Measurements from ENCODE around the gene RPS6KA5. TPM values are rescaled to one million over a fixed set of nuclear protein-coding genes. Genes with fewer than 3 reads are reported as not detected.

The RPS6KA5 gene
- total and polyA plus RNA-seq, 9 of the 15 experiments (the other 6 are each of a cell fraction or from before 2014, with no cell fraction given) = 0.88 to 7.7 (median 4.7) TPM

DNA sequence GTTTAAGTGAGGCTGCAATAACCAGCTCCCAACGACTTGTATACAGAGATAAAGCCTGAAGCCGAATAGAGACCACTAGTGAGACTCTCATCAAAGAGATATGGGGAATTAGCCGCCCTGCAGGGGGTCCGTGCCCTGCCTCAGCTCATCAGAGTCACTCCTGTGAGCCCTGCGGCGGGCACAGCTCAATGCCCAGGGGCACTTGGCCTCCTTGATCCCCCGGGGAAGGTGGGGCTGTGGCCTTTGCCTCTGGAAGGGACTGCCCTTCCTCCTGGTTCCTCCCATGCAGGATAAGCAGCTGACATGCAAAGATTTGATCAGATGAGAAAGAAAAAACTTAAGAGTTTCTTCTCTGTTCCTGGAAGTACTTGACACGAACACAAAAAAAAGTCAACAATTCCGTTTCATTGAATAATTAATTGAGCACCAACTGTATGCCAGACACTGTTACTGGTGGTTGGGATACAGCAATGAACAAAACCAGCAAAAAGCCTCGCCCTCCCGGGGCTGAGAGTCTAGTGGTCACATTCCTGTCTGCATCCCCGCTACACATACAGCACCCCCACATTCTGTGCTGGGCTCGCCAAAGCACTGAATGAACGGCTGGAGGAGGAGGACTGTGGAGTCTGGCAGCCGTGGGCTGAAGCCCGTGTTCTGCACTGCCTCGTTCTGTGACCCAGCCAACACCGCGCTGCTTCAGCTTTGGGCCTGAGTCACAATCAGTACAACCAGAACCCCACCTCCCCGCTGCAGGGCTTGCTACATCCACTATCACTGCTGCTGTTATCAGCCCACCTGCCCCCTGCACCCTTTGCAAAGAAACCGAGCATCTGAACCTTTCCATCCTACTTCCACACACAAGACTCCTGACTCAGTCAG lies 254.5 kb downstream of the RPS6KA5 start (continued):
- TF ChIP-seq TEAD1 (CRISPR knock-in tag; IDR thresholded peaks at IDR 0.05) (no peak), C11orf30 (IDR thresholded peaks at IDR 0.05; ENCODE audit: low read depth) (no peak), ZNF133 (CRISPR knock-in tag; IDR thresholded peaks at IDR 0.05) (no peak), E2F3 (CRISPR knock-in tag; IDR thresholded peaks at IDR 0.05) (no peak), ZNF780A (CRISPR knock-in tag; IDR thresholded peaks at IDR 0.05) (no peak), HIVEP1 (CRISPR knock-in tag; IDR thresholded peaks at IDR 0.05) (no peak), HMG20A (CRISPR knock-in tag; conservative IDR thresholded peaks at IDR 0.05) (no peak), NCOR1 (IDR thresholded peaks at IDR 0.05) (peak; percentile 60), TBL1XR1 (IDR thresholded peaks at IDR 0.05; ENCODE audit: low read length in 2 of 2) (no peak), MEF2A (IDR thresholded peaks at IDR 0.05; ENCODE audit: control insufficient read depth, low read depth, low read length) (no peak), NFIC (IDR thresholded peaks at IDR 0.05) (peak; percentile 45; the same call in 1 of the 2 replicates), SMAD4 (CRISPR knock-in tag; conservative IDR thresholded peaks at IDR 0.05) (0 out of 2 replicates have a peak, but pooled peaks have one; percentile 22), RBM39 (optimal IDR thresholded peaks at IDR 0.05; ENCODE audit: low read depth, low read length) (no peak), HSF4 (CRISPR knock-in tag; IDR thresholded peaks at IDR 0.05; ENCODE audit: borderline replicate concordance) (no peak), SP1 (CRISPR knock-in tag; IDR thresholded peaks at IDR 0.05) (no peak)
- TF ChIP-seq, protein P1, sequence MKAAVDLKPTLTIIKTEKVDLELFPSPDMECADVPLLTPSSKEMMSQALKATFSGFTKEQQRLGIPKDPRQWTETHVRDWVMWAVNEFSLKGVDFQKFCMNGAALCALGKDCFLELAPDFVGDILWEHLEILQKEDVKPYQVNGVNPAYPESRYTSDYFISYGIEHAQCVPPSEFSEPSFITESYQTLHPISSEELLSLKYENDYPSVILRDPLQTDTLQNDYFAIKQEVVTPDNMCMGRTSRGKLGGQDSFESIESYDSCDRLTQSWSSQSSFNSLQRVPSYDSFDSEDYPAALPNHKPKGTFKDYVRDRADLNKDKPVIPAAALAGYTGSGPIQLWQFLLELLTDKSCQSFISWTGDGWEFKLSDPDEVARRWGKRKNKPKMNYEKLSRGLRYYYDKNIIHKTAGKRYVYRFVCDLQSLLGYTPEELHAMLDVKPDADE (conservative IDR thresholded peaks at IDR 0.05; ENCODE audit: control insufficient read depth, low read depth, low read length) = no peak
